ENCODE results near the gene GAD2.

GAD2 gene

GRCh38 chr10:26259341-26259740, 42.8 kb downstream of the GAD2 start:
- Histone ChIP-seq H3K4me1 (ENCODE audit: control insufficient read depth, insufficient read depth, low read length) (peaks cover 3% of the 10 kb centered on the region; the same call in 1 of the 2 replicates), H3K27me3 (ENCODE audit: control insufficient read depth, insufficient read depth, low read length) (no peaks in the 10 kb centered on the region), H3K9ac (ENCODE audit: low read length) (no peak overlapping the region)

DNA sequence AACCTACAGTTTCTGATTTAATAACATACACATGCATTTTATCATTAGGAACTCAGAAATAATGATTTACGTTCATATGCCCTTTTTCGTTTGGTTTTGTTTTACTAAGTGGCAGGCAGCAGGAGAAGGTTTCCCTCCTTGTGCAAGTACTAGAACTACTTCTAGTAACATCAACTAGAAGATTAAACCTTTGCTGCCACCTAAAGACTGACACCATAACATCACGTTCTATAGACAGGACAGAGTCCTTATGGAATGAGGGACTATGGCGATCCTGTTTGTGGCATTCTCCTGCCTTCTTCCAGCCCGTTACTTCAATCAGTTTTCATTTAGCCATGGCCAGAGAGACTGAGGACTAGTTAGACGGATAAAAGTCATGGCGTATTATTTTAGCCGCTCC, 53.2 kb downstream of the GAD2 start:
- Histone ChIP-seq H3K4me3 (ENCODE audit: low read depth, low read length) (no peak overlapping the region), H3K9me3 (ENCODE audit: control insufficient read depth, insufficient read depth, low read depth, low read length) (no peaks in the 10 kb centered on the region), H3K27me3 (ENCODE audit: control insufficient read depth, insufficient read depth, low read length) (no peaks in the 10 kb centered on the region), H3K4me1 (ENCODE audit: control insufficient read depth, insufficient read depth, low read length) (no peaks in the 10 kb centered on the region), H3K27ac (ENCODE audit: low read depth, low read length) (no peak overlapping the region), H3K36me3 (ENCODE audit: control insufficient read depth, insufficient read depth, low read length) (no peaks in the 10 kb centered on the region), H3K9ac (ENCODE audit: low read length) (no peak overlapping the region)

More at GRCh38 chr10:26259341-26259740, 42.8 kb downstream of the GAD2 start:
- Histone ChIP-seq H3K27ac (ENCODE audit: low read depth, low read length) (no peak overlapping the region), H3K36me3 (ENCODE audit: control insufficient read depth, insufficient read depth, low read length) (no peaks in the 10 kb centered on the region), H3K4me3 (ENCODE audit: low read depth, low read length) (no peak overlapping the region), H3K9me3 (ENCODE audit: control insufficient read depth, insufficient read depth, low read depth, low read length) (no peaks in the 10 kb centered on the region)

- Histone ChIP-seq H3K27me3 (ENCODE audit: control insufficient read depth, insufficient read depth, low read length) (no peaks in the 10 kb centered on the region), H3K4me1 (ENCODE audit: control insufficient read depth, insufficient read depth, low read length) (peaks cover 2% of the 10 kb centered on the region; the same call in 1 of the 2 replicates), H3K4me3 (ENCODE audit: low read depth, low read length) (no peak overlapping the region), H3K9ac (ENCODE audit: low read length) (no peak overlapping the region), H3K27ac (ENCODE audit: low read depth, low read length) (no peak overlapping the region), H3K36me3 (ENCODE audit: control insufficient read depth, insufficient read depth, low read length) (no peaks in the 10 kb centered on the region), H3K9me3 (ENCODE audit: control insufficient read depth, insufficient read depth, low read depth, low read length) (no peaks in the 10 kb centered on the region)
Observed at GRCh38 chr10:26274391-26274790, 57.8 kb downstream of the GAD2 start.

GRCh38 chr10:26278295-26278694, 61.7 kb downstream of the GAD2 start:
- Histone ChIP-seq H3K4me3 (ENCODE audit: low read depth, low read length) (no peak overlapping the region), H3K9ac (ENCODE audit: low read length) (no peak overlapping the region), H3K4me1 (ENCODE audit: control insufficient read depth, insufficient read depth, low read length) (peaks cover 2% of the 10 kb centered on the region; the same call in 1 of the 2 replicates), H3K27me3 (ENCODE audit: control insufficient read depth, insufficient read depth, low read length) (no peaks in the 10 kb centered on the region), H3K27ac (ENCODE audit: low read depth, low read length) (no peak overlapping the region), H3K9me3 (ENCODE audit: control insufficient read depth, insufficient read depth, low read depth, low read length) (no peaks in the 10 kb centered on the region), H3K36me3 (ENCODE audit: control insufficient read depth, insufficient read depth, low read length) (no peaks in the 10 kb centered on the region)

GRCh38 chr10:26290236-26290635, 73.7 kb downstream of the GAD2 start:
- no peaks in the 10 kb centered on the region for H3K36me3 ChIP-seq (ENCODE audit: control insufficient read depth, insufficient read depth, low read length)
- H3K4me3 ChIP-seq (ENCODE audit: low read depth, low read length): no peak overlapping the region
- H3K9ac ChIP-seq (ENCODE audit: low read length): no peak overlapping the region
- no peak overlapping the region for H3K27ac ChIP-seq (ENCODE audit: low read depth, low read length)
- H3K4me1 ChIP-seq (ENCODE audit: control insufficient read depth, insufficient read depth, low read length): no peaks in the 10 kb centered on the region
- H3K27me3 ChIP-seq (ENCODE audit: control insufficient read depth, insufficient read depth, low read length): no peaks in the 10 kb centered on the region
- H3K9me3 ChIP-seq (ENCODE audit: control insufficient read depth, insufficient read depth, low read depth, low read length): no peaks in the 10 kb centered on the region

DNA sequence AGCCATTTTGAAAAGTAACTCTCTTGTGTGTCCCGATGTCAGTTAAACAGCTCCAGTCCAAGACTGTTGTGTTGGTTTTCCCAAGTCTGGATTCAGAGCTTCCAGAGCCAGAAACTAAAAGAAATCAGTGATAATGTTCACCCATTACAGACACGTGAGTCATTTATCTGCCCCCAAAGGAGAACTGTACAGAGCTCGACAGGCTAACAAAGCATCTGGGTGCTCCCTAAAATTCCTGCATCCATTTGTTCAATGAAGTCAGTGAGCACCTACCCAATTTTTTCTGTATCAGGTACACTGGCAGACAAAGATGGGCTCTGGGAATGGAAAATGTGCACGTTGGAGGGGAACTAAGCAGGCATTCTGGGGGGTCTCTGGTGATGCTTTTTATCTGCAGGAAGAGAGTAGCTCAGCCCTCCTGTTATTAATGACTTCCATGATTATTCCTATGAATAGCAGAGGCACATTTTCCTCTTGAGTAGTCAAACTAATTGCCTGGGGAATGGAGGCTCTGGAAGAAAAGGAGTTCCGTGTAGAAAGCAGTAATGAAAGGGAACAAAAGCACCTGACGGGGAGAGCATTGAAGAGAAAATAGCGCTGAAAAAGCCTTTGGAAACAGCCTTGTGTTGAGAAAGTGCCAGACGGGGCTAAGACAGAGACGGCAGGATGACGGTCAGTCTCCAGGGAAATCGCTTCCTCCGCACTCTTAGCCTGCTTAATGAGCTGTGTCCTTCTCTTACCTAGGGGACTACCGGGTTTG, 75.3 kb downstream of the GAD2 start:
- H3K27ac ChIP-seq (ENCODE audit: low read depth, low read length): no peak overlapping the region
- no peak overlapping the region for H3K4me3 ChIP-seq (ENCODE audit: low read depth, low read length)
- H3K9me3 ChIP-seq (ENCODE audit: control insufficient read depth, insufficient read depth, low read depth, low read length): no peaks in the 10 kb centered on the region
- H3K9ac ChIP-seq (ENCODE audit: low read length): no peak overlapping the region
- no peaks in the 10 kb centered on the region for H3K27me3 ChIP-seq (ENCODE audit: control insufficient read depth, insufficient read depth, low read length)
- H3K4me1 ChIP-seq (ENCODE audit: control insufficient read depth, insufficient read depth, low read length): no peaks in the 10 kb centered on the region
- no peaks in the 10 kb centered on the region for H3K36me3 ChIP-seq (ENCODE audit: control insufficient read depth, insufficient read depth, low read length)

- no peaks in the 10 kb centered on the region for H3K36me3 ChIP-seq (ENCODE audit: control insufficient read depth, insufficient read depth, low read length)
- no peaks in the 10 kb centered on the region for H3K9me3 ChIP-seq (ENCODE audit: control insufficient read depth, insufficient read depth, low read depth, low read length)
Observed at GRCh38 chr10:26296360-26296759, 79.8 kb downstream of the GAD2 start.

DNA sequence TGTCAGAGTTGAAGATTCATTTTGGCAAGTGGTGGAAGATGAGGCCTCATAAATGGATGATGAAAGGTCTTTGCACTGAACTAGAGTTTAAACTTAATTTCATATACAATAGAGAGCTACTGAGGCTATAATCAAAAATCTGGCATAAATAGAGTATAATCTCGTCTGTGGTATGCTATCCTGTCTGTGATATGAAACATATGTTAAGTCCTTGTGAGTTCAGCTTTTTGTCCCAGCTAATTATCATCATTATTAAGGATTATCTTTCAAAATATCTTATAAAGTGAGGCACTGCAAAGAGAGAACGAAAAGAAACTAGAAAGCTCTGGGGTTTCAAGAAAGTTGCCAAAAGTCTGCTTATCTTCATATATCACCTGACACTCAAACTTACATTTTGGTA, 83.4 kb downstream of the GAD2 start:
- no peaks in the 10 kb centered on the region for H3K9me3 ChIP-seq (ENCODE audit: control insufficient read depth, insufficient read depth, low read depth, low read length)
- no peaks in the 10 kb centered on the region for H3K36me3 ChIP-seq (ENCODE audit: control insufficient read depth, insufficient read depth, low read length)
- H3K27me3 ChIP-seq (ENCODE audit: control insufficient read depth, insufficient read depth, low read length): no peaks in the 10 kb centered on the region
- H3K27ac ChIP-seq (ENCODE audit: low read depth, low read length): no peak overlapping the region
- no peaks in the 10 kb centered on the region for H3K4me1 ChIP-seq (ENCODE audit: control insufficient read depth, insufficient read depth, low read length)
- H3K4me3 ChIP-seq (ENCODE audit: low read depth, low read length): no peak overlapping the region
- H3K9ac ChIP-seq (ENCODE audit: low read length): no peak overlapping the region

More at GRCh38 chr10:26296360-26296759, 79.8 kb downstream of the GAD2 start:
- no peaks in the 10 kb centered on the region for H3K4me1 ChIP-seq (ENCODE audit: control insufficient read depth, insufficient read depth, low read length)
- H3K27ac ChIP-seq (ENCODE audit: low read depth, low read length): no peak overlapping the region
- H3K4me3 ChIP-seq (ENCODE audit: low read depth, low read length): no peak overlapping the region
- H3K27me3 ChIP-seq (ENCODE audit: control insufficient read depth, insufficient read depth, low read length): no peaks in the 10 kb centered on the region
- H3K9ac ChIP-seq (ENCODE audit: low read length): no peak overlapping the region

- H3K9ac ChIP-seq (ENCODE audit: low read length): no peak overlapping the region
- H3K27me3 ChIP-seq (ENCODE audit: control insufficient read depth, insufficient read depth, low read length): no peaks in the 10 kb centered on the region
- no peaks in the 10 kb centered on the region for H3K36me3 ChIP-seq (ENCODE audit: control insufficient read depth, insufficient read depth, low read length)
- H3K9me3 ChIP-seq (ENCODE audit: control insufficient read depth, insufficient read depth, low read depth, low read length): no peaks in the 10 kb centered on the region
- no peak overlapping the region for H3K4me3 ChIP-seq (ENCODE audit: low read depth, low read length)
- no peaks in the 10 kb centered on the region for H3K4me1 ChIP-seq (ENCODE audit: control insufficient read depth, insufficient read depth, low read length)
- no peak overlapping the region for H3K27ac ChIP-seq (ENCODE audit: low read depth, low read length)
Observed at GRCh38 chr10:26303366-26303765, 86.8 kb downstream of the GAD2 start.

DNA sequence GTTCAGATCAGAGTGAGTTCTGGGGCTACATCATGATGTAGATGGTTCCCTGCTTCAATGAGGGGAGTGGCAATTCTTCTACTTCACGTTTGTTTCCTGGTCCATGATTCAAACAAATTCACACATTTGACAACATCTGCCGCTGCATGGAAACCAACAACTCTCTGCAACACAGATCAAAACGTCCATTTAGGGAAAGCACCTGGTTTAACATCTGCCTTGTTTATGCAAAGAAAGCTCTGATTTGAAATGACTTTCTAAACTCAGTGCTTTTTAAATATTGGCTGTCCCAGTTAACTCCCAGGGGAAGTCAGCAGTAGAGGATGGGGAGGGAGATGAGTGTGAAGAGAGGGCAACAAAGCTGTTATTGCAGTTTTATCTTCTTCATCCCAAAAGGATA, 93.8 kb downstream of the GAD2 start:
- H3K4me1 ChIP-seq (ENCODE audit: control insufficient read depth, insufficient read depth, low read length): no peaks in the 10 kb centered on the region
- H3K4me3 ChIP-seq (ENCODE audit: low read depth, low read length): no peak overlapping the region
- no peak overlapping the region for H3K9ac ChIP-seq (ENCODE audit: low read length)
- H3K27me3 ChIP-seq (ENCODE audit: control insufficient read depth, insufficient read depth, low read length): no peaks in the 10 kb centered on the region
- H3K9me3 ChIP-seq (ENCODE audit: control insufficient read depth, insufficient read depth, low read depth, low read length): no peaks in the 10 kb centered on the region
- no peaks in the 10 kb centered on the region for H3K36me3 ChIP-seq (ENCODE audit: control insufficient read depth, insufficient read depth, low read length)
- no peak overlapping the region for H3K27ac ChIP-seq (ENCODE audit: low read depth, low read length)

DNA sequence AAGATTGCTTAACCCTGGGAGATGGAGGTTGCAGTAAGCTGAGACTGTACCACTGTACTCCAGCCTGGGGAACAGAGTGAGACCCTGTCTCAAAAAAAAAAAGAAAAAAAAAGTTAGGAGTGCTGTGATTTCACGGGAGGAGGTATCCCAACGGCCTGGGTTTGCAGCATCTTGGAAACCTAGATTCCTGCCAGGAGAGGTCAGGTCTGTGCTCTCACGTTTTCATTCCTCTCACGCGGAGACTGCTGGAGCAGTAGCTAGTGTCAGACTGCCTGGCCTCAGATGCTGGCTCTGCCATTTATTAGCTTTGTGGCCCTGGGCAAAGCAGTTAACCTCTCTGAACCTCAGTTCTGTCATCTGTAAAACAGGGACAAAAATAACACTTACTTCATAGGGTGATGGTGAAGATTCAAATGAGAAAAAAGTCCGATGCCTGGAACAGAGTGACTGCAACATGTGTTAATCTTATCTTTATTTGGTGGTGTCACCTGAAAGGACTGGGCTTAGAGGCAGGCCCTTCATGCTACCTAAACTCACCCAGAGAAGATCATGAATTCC, 94.9 kb downstream of the GAD2 start:
- H3K36me3 ChIP-seq (ENCODE audit: control insufficient read depth, insufficient read depth, low read length): no peaks in the 10 kb centered on the region
- H3K4me1 ChIP-seq (ENCODE audit: control insufficient read depth, insufficient read depth, low read length): no peaks in the 10 kb centered on the region
- H3K9me3 ChIP-seq (ENCODE audit: control insufficient read depth, insufficient read depth, low read depth, low read length): no peaks in the 10 kb centered on the region
- no peak overlapping the region for H3K4me3 ChIP-seq (ENCODE audit: low read depth, low read length)
- H3K27ac ChIP-seq (ENCODE audit: low read depth, low read length): no peak overlapping the region
- no peak overlapping the region for H3K9ac ChIP-seq (ENCODE audit: low read length)
- H3K27me3 ChIP-seq (ENCODE audit: control insufficient read depth, insufficient read depth, low read length): no peaks in the 10 kb centered on the region

Measured in HUES6 (cell line).